ENCODE measurements around the gene OR6S1. TPM values are rescaled to one million over a fixed set of nuclear protein-coding genes. Genes with fewer than 3 reads are reported as not detected.

Gene OR6S1
- total and polyA plus RNA-seq, 2 experiments from 2014 or later = not detected

DNA sequence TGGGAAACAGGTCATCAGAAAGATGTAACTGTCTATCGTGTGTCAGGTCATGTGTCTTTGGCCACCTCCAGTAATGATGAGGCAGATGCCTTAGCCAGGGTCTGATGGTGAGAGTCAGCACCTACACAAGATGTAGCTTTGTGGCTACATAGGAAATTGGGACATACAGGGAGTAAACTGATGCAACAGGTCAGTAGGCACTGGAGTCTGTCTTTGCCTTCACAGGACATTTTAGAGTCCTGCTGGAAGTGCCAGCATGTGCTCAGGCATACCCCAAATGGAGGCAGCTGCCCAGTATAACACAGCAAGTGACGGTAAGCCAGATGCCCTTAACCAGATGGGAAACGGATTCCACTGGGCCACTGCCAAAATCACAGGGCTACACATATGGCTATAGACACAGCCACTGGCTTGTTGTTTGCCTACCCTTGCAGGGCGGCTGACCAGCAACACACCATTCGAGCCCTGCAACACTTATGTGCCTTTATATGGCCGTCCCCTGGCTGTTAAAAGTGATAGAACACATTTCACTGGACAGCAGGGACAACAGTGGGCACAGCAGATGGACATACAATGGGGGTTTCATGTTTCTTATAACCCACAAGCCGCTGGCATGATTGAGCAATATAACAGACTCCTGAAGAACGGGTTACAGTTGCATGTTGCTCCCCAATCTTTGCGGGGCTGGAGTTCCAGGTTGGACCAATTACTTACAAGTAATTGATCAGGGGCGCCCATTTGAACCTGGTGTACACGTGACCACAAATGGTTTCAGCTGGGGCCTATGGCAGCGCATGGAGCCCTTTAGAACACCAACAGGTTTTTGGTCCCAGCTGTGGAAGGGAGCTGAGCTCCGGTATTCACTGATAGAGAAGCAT is 37.4 kb downstream of the OR6S1 start:
- H3K36me3 ChIP-seq (ENCODE audit: insufficient read depth) = no peaks in the 10 kb centered on the region
- H3K4me3 Mint-ChIP-seq = no peak overlapping the region
- no peak overlapping the region for H2AFZ ChIP-seq
- H3K9me3 Mint-ChIP-seq = no peaks in the 10 kb centered on the region
- no peaks in the 10 kb centered on the region for H4K20me1 ChIP-seq (replicated peaks; ENCODE audit: insufficient read depth)
- no peak overlapping the region for H3K27ac Mint-ChIP-seq
- H3K9me2 ChIP-seq (ENCODE audit: insufficient read depth) = peaks cover 6% of the 10 kb centered on the region; the same call in 1 of the 2 replicates
- no peak for DNase-seq (ENCODE audit: low spot score)
- no peaks in the 10 kb centered on the region for H3K79me2 ChIP-seq (replicated peaks; ENCODE audit: insufficient read depth)
- H3K27me3 Mint-ChIP-seq (ENCODE audit: insufficient read depth, low read depth, poor library complexity) = no peaks in the 10 kb centered on the region
- H3F3A ChIP-seq (replicated peaks; ENCODE audit: low read depth) = no peaks in the 10 kb centered on the region; the same call in 1 of the 2 replicates
- peaks cover 17% of the 10 kb centered on the region; the same call in 1 of the 2 replicates for H3K4me1 ChIP-seq (ENCODE audit: insufficient read depth)
- no peaks in the 10 kb centered on the region for H3K27me3 ChIP-seq (ENCODE audit: insufficient read depth)
- no peaks in the 10 kb centered on the region for H3K36me3 Mint-ChIP-seq (ENCODE audit: low read depth)
- H3K27ac ChIP-seq (ENCODE audit: low read depth) = no peak overlapping the region
- no peak for TF ChIP-seq ZNF331 (CRISPR knock-in tag; IDR thresholded peaks at IDR 0.05; ENCODE audit: low read depth)
- TF ChIP-seq, protein P1, sequence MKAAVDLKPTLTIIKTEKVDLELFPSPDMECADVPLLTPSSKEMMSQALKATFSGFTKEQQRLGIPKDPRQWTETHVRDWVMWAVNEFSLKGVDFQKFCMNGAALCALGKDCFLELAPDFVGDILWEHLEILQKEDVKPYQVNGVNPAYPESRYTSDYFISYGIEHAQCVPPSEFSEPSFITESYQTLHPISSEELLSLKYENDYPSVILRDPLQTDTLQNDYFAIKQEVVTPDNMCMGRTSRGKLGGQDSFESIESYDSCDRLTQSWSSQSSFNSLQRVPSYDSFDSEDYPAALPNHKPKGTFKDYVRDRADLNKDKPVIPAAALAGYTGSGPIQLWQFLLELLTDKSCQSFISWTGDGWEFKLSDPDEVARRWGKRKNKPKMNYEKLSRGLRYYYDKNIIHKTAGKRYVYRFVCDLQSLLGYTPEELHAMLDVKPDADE (IDR thresholded peaks at IDR 0.05) = no peak
- TF ChIP-seq STAT1 (IDR thresholded peaks at IDR 0.05; ENCODE audit: unreplicated experiment) = no peak
- peaks cover 11% of the 10 kb centered on the region for H3K4me1 Mint-ChIP-seq
- no peak overlapping the region for H3K4me2 ChIP-seq
- no peak for ATAC-seq
- H3K4me3 ChIP-seq = no peak overlapping the region

DNA sequence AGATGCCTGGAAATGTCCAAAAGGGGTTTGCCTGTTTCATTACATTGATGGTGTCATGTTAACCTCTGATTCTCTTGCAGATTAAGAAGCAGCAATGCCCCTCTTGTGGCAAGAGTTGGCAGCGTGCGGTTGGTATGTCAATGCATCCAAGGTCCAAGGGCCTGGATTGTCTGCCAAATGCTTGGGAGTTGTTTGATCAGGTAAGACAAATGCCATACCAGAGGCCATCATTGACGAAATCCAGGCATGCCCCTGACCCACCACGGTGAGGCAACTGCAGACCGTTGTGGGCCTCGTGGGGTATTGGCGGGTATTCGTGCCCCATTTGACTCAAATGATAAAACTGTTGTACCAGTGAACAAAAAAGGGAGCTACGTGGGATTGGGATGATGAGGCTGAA is 38.9 kb downstream of the OR6S1 start:
- Histone ChIP-seq H4K20me1 (replicated peaks; ENCODE audit: insufficient read depth) (no peaks in the 10 kb centered on the region), H3K9me2 (ENCODE audit: insufficient read depth) (peaks cover 6% of the 10 kb centered on the region; the same call in 1 of the 2 replicates), H3K79me2 (replicated peaks; ENCODE audit: insufficient read depth) (no peaks in the 10 kb centered on the region), H3F3A (replicated peaks; ENCODE audit: low read depth) (no peaks in the 10 kb centered on the region; the same call in 1 of the 2 replicates), H3K4me2 (no peak overlapping the region), H2AFZ (no peak overlapping the region), H3K4me3 (no peak overlapping the region), H3K4me1 (ENCODE audit: insufficient read depth) (peaks cover 5% of the 10 kb centered on the region; the same call in 1 of the 2 replicates), H3K27ac (ENCODE audit: low read depth) (no peak overlapping the region), H3K27me3 (ENCODE audit: insufficient read depth) (no peaks in the 10 kb centered on the region), H3K36me3 (ENCODE audit: insufficient read depth) (no peaks in the 10 kb centered on the region)
- Mint-ChIP-seq H3K4me1 (peaks cover 8% of the 10 kb centered on the region), H3K4me3 (no peak overlapping the region), H3K27me3 (ENCODE audit: insufficient read depth, low read depth, poor library complexity) (no peaks in the 10 kb centered on the region), H3K9me3 (no peaks in the 10 kb centered on the region), H3K36me3 (ENCODE audit: low read depth) (no peaks in the 10 kb centered on the region), H3K27ac (no peak overlapping the region)
- ATAC-seq (no peak), DNase-seq (ENCODE audit: low spot score) (no peak)
- TF ChIP-seq EZH2phosphoT487 (IDR thresholded peaks at IDR 0.05; ENCODE audit: unreplicated experiment) (no peak), NANOG (IDR thresholded peaks at IDR 0.05; ENCODE audit: borderline replicate concordance) (no peak), ZNF331 (CRISPR knock-in tag; IDR thresholded peaks at IDR 0.05; ENCODE audit: low read depth) (no peak), STAT1 (IDR thresholded peaks at IDR 0.05; ENCODE audit: unreplicated experiment) (no peak), EZH2 (IDR thresholded peaks at IDR 0.05; ENCODE audit: low read depth, unreplicated experiment) (no peak), JUNB (IDR thresholded peaks at IDR 0.05; ENCODE audit: unreplicated experiment) (no peak)
- TF ChIP-seq, protein P2, sequence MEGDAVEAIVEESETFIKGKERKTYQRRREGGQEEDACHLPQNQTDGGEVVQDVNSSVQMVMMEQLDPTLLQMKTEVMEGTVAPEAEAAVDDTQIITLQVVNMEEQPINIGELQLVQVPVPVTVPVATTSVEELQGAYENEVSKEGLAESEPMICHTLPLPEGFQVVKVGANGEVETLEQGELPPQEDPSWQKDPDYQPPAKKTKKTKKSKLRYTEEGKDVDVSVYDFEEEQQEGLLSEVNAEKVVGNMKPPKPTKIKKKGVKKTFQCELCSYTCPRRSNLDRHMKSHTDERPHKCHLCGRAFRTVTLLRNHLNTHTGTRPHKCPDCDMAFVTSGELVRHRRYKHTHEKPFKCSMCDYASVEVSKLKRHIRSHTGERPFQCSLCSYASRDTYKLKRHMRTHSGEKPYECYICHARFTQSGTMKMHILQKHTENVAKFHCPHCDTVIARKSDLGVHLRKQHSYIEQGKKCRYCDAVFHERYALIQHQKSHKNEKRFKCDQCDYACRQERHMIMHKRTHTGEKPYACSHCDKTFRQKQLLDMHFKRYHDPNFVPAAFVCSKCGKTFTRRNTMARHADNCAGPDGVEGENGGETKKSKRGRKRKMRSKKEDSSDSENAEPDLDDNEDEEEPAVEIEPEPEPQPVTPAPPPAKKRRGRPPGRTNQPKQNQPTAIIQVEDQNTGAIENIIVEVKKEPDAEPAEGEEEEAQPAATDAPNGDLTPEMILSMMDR (conservative IDR thresholded peaks at IDR 0.05; ENCODE audit: low read depth in 2 of 2) = no peak
- TF ChIP-seq, protein P1 (IDR thresholded peaks at IDR 0.05) = no peak
- TF ChIP-seq, protein P3, sequence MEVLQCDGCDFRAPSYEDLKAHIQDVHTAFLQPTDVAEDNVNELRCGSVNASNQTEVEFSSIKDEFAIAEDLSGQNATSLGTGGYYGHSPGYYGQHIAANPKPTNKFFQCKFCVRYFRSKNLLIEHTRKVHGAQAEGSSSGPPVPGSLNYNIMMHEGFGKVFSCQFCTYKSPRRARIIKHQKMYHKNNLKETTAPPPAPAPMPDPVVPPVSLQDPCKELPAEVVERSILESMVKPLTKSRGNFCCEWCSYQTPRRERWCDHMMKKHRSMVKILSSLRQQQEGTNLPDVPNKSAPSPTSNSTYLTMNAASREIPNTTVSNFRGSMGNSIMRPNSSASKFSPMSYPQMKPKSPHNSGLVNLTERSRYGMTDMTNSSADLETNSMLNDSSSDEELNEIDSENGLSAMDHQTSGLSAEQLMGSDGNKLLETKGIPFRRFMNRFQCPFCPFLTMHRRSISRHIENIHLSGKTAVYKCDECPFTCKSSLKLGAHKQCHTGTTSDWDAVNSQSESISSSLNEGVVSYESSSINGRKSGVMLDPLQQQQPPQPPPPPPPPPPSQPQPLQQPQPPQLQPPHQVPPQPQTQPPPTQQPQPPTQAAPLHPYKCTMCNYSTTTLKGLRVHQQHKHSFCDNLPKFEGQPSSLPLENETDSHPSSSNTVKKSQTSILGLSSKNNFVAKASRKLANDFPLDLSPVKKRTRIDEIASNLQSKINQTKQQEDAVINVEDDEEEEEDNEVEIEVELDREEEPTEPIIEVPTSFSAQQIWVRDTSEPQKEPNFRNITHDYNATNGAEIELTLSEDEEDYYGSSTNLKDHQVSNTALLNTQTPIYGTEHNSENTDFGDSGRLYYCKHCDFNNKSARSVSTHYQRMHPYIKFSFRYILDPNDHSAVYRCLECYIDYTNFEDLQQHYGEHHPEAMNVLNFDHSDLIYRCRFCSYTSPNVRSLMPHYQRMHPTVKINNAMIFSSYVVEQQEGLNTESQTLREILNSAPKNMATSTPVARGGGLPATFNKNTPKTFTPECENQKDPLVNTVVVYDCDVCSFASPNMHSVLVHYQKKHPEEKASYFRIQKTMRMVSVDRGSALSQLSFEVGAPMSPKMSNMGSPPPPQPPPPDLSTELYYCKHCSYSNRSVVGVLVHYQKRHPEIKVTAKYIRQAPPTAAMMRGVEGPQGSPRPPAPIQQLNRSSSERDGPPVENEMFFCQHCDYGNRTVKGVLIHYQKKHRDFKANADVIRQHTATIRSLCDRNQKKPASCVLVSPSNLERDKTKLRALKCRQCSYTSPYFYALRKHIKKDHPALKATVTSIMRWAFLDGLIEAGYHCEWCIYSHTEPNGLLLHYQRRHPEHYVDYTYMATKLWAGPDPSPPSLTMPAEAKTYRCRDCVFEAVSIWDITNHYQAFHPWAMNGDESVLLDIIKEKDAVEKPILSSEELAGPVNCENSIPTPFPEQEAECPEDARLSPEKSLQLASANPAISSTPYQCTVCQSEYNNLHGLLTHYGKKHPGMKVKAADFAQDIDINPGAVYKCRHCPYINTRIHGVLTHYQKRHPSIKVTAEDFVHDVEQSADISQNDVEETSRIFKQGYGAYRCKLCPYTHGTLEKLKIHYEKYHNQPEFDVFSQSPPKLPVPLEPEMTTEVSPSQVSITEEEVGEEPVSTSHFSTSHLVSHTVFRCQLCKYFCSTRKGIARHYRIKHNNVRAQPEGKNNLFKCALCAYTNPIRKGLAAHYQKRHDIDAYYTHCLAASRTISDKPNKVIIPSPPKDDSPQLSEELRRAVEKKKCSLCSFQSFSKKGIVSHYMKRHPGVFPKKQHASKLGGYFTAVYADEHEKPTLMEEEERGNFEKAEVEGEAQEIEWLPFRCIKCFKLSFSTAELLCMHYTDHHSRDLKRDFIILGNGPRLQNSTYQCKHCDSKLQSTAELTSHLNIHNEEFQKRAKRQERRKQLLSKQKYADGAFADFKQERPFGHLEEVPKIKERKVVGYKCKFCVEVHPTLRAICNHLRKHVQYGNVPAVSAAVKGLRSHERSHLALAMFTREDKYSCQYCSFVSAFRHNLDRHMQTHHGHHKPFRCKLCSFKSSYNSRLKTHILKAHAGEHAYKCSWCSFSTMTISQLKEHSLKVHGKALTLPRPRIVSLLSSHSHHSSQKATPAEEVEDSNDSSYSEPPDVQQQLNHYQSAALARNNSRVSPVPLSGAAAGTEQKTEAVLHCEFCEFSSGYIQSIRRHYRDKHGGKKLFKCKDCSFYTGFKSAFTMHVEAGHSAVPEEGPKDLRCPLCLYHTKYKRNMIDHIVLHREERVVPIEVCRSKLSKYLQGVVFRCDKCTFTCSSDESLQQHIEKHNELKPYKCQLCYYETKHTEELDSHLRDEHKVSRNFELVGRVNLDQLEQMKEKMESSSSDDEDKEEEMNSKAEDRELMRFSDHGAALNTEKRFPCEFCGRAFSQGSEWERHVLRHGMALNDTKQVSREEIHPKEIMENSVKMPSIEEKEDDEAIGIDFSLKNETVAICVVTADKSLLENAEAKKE (CRISPR knock-in tag; IDR thresholded peaks at IDR 0.05) = no peak
